Activated naive CD4-positive, alpha-beta T cell treated with anti-CD3 and anti-CD28 coated beads, Interleukin-2, amount 50 U/mL, for 24 hours (primary cell): ENCODE results near the gene SRGAP3.
"Not testable (repeated sequence)": the region's sequence is repeated elsewhere in the genome, so short reads cannot be mapped to it uniquely, and the experiment has no call there.

Source experiments
- H3K27ac Mint-ChIP-seq: one replicate; pipeline ENCODE4 v1.8.0; 2021; ENCODE audit warnings: mild to moderate bottlenecking, mixed read lengths
- H3K27me3 Mint-ChIP-seq: one replicate; pipeline ENCODE4 v1.8.0; 2021; ENCODE audit warnings: mixed read lengths
- H3K36me3 Mint-ChIP-seq: one replicate; pipeline ENCODE4 v1.8.0; 2021; ENCODE audit warnings: mixed read lengths
- H3K4me1 Mint-ChIP-seq: one replicate; pipeline ENCODE4 v1.8.0; 2021; ENCODE audit warnings: mixed read lengths
- H3K4me3 Mint-ChIP-seq: one replicate; pipeline ENCODE4 v1.8.0; 2021; ENCODE audit warnings: mild to moderate bottlenecking, mixed read lengths
- H3K9me3 Mint-ChIP-seq: one replicate; pipeline ENCODE4 v1.8.0; 2021; ENCODE audit warnings: mixed read lengths

SRGAP3 gene

GRCh38 chr3:9249273-9250192 is at the start of gene SRGAP3:
TSS of gene SRGAP3 (minus strand) at chr3:9249646. CDS start at chr3:9248951, 695 bp downstream.
- H3K27ac Mint-ChIP-seq, result peak within 1 kb of the TSS; percentile 52
- peaks cover 21% of the 10 kb centered on the region for H3K4me1 Mint-ChIP-seq
- H3K9me3 Mint-ChIP-seq, result no peaks in the 10 kb centered on the region
- H3K4me3 Mint-ChIP-seq, result peak within 1 kb of the TSS; percentile 90
- H3K36me3 Mint-ChIP-seq, result no peaks in the 10 kb centered on the region
- H3K27me3 Mint-ChIP-seq, result no peaks in the 10 kb centered on the region

GRCh38 chr3:9298236-9298635 is 48.8 kb upstream of the SRGAP3 start:
- Mint-ChIP-seq H3K36me3 (no peaks in the 10 kb centered on the region), H3K27ac (no peak overlapping the region), H3K27me3 (peaks cover 3% of the 10 kb centered on the region), H3K4me1 (peaks cover 9% of the 10 kb centered on the region), H3K9me3 (no peaks in the 10 kb centered on the region), H3K4me3 (no peak overlapping the region)

DNA sequence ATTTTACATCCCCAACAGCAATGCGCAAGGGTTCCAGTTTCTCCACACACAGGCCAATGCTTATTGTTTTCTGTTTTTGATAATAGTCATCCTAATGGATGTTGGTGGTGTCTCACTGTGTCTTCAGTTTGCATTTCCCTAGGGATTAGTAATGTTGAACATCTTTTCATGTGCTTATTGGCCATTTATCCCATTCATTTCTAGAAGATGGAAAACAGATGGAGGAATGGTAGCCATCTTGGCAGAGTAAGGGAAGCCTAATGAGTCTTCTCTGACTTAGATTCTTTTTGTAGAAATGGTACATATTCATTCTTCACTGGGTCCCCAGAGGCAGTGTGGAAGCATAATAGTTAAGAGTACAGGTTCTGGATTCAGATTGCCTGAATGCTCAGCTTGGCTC is 46.8 kb upstream of the SRGAP3 start:
- Mint-ChIP-seq H3K4me3 (no peak overlapping the region), H3K27ac (no peak overlapping the region), H3K36me3 (no peaks in the 10 kb centered on the region), H3K4me1 (no peaks in the 10 kb centered on the region), H3K27me3 (no peaks in the 10 kb centered on the region), H3K9me3 (no peaks in the 10 kb centered on the region)

GRCh38 chr3:9295007-9295406 is 45.6 kb upstream of the SRGAP3 start:
- Mint-ChIP-seq H3K36me3 (no peaks in the 10 kb centered on the region), H3K4me1 (no peaks in the 10 kb centered on the region), H3K27me3 (peaks cover 1% of the 10 kb centered on the region), H3K27ac (no peak overlapping the region), H3K9me3 (no peaks in the 10 kb centered on the region), H3K4me3 (no peak overlapping the region)

DNA sequence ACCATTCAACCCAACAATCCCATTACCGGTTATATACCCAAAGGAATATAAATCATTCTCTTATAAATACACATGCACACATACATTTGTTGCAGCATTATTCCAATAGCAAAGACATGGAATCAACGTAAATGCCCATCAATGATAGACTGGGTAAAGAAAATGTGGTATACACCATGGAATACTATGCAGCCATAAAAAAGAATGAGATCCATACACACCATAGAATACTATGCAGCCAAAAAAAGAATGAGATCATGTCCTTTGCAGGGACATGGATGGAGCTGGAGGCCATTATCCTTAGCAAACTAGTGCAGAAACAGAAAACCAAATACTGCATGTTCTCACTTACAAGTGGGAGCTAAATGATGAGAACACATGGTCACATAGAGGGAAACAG is 44.5 kb upstream of the SRGAP3 start:
- not testable (repeated sequence) for H3K27me3 Mint-ChIP-seq, H3K36me3 Mint-ChIP-seq, H3K9me3 Mint-ChIP-seq, H3K4me1 Mint-ChIP-seq, H3K27ac Mint-ChIP-seq, H3K4me3 Mint-ChIP-seq

DNA sequence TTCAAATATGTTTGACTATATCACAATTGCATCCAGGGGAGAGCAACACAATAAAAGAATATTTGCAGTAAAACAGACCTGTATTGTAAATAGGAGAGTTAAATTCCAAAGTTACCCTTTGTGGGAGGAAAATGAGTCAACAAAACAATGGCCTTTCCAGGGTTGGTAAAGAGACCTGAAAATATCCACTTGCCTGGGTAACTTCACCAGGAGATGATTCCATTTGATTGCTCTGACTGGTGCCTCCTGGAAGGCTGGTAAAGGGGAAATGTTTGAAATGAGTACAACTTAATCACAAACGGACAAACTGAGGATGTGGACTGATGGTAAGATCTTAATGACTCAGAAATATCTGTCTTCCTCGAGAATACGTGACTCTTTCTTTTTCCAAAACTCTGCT is 43.6 kb upstream of the SRGAP3 start:
- no peak overlapping the region for H3K27ac Mint-ChIP-seq
- no peaks in the 10 kb centered on the region for H3K36me3 Mint-ChIP-seq
- H3K27me3 Mint-ChIP-seq, result peaks cover 5% of the 10 kb centered on the region
- H3K4me1 Mint-ChIP-seq, result no peaks in the 10 kb centered on the region
- no peak overlapping the region for H3K4me3 Mint-ChIP-seq
- no peaks in the 10 kb centered on the region for H3K9me3 Mint-ChIP-seq

GRCh38 chr3:9292516-9292915 is 43.1 kb upstream of the SRGAP3 start:
- Mint-ChIP-seq H3K9me3 (no peaks in the 10 kb centered on the region), H3K27me3 (peaks cover 5% of the 10 kb centered on the region), H3K4me3 (no peak overlapping the region), H3K4me1 (no peaks in the 10 kb centered on the region), H3K36me3 (no peaks in the 10 kb centered on the region), H3K27ac (no peak overlapping the region)

GRCh38 chr3:9291821-9292410 is 42.5 kb upstream of the SRGAP3 start:
- Mint-ChIP-seq H3K27ac (no peak overlapping the region), H3K4me3 (no peak overlapping the region), H3K36me3 (no peaks in the 10 kb centered on the region), H3K27me3 (peaks cover 5% of the 10 kb centered on the region), H3K9me3 (no peaks in the 10 kb centered on the region), H3K4me1 (no peaks in the 10 kb centered on the region)

DNA sequence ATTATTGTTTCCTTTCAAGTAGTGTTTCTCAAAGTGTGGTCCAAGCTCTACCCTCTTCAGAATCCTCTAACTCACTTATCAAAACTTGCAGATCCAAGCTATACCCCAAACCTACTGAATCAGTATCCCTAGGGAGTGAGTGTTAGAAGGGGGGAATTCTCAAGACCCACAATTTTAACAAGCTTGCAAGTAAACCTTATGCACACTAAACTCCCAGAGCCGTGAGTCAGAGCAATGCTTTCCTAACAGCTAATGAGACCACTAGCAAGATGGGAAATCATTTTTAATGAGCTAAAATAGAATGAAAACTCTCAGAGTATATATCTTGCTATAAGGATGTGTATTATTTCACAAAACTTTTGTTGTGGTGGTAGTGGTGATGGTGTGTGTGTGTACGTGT is 41.1 kb upstream of the SRGAP3 start:
- Mint-ChIP-seq H3K27ac (no peak overlapping the region), H3K27me3 (peaks cover 5% of the 10 kb centered on the region), H3K4me3 (no peak overlapping the region), H3K36me3 (no peaks in the 10 kb centered on the region), H3K9me3 (no peaks in the 10 kb centered on the region), H3K4me1 (no peaks in the 10 kb centered on the region)

DNA sequence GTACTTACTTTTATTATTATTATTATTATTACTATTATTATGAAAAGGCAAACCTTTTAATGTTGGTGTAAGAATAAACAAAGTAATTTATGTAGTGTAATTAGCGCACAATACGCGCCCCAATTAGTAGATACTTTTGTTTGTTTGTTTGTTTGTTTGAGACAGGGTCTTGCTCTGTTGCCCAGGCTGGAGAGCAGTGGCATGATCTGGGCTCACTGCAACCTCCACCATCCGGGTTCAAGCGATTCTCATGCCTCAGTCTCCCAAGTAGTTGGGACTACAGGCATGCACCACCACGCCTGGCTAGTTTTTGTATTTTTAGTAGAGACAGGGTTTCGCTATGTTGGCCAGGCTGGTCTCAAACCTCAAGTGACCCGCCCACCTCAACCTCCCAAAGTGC is 32.1 kb upstream of the SRGAP3 start:
- not testable (repeated sequence) for H3K9me3 Mint-ChIP-seq, H3K4me1 Mint-ChIP-seq, H3K27me3 Mint-ChIP-seq, H3K27ac Mint-ChIP-seq, H3K36me3 Mint-ChIP-seq, H3K4me3 Mint-ChIP-seq

DNA sequence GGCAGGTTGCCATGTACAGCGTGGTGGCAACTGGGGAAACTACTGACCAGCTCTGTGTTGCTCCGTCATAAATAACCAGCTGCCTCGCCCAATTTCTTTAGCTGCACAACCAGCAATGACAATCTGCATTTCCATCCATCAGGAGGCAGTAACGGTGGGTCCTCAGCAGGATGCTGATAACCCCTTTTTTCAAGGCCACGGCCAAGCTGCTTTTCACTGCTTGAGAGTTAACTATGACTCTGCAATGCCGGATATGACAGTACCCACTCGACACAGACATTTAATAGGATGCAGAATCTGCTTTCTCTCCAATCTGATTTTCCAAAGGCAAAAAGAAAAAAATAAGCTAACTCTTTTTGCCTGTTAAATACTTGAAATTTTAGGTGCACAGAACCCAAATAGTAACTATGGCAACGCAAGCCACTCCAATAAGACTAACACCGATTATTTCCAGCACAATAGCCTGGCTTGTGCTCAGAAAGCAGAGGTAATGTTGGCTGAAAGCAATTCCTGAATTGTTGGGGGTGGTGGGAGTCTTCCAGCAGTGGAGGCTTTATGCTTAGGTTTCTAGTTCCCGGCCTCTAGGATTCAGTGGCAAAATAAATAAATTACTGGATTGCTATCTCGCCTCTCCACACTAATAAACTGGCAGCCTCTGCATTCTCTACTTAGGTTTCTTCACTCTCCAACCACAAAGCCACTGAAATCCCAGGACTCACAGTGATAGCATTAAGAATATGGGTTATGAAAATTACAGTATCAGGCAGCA is 31.2 kb upstream of the SRGAP3 start:
- H3K4me1 Mint-ChIP-seq, result no peaks in the 10 kb centered on the region
- H3K9me3 Mint-ChIP-seq, result no peaks in the 10 kb centered on the region
- no peaks in the 10 kb centered on the region for H3K36me3 Mint-ChIP-seq
- H3K27ac Mint-ChIP-seq, result no peak overlapping the region
- no peaks in the 10 kb centered on the region for H3K27me3 Mint-ChIP-seq
- no peak overlapping the region for H3K4me3 Mint-ChIP-seq

DNA sequence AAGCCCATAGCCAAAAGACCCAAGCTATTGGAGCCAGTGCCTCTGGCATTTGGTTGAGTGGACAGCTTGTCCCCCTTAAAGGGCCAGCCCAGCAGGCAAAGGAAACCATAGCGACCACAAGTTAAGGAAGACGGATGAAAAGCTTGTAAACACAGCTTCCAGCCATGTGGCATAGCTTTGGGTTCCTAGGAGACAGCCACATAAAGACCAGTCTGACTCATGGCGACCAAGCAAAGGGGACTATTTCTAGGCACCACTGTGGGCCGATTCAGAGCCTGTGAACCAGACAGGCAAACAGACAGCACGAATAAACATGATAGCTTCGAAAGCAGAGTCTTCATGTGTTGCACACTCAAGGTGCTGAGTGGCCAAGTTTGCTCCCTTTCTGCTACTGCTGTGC is 30.5 kb upstream of the SRGAP3 start:
- H3K4me3 Mint-ChIP-seq, result no peak overlapping the region
- H3K9me3 Mint-ChIP-seq, result no peaks in the 10 kb centered on the region
- peaks cover 1% of the 10 kb centered on the region for H3K27me3 Mint-ChIP-seq
- no peak overlapping the region for H3K27ac Mint-ChIP-seq
- H3K4me1 Mint-ChIP-seq, result no peaks in the 10 kb centered on the region
- H3K36me3 Mint-ChIP-seq, result peaks cover 2% of the 10 kb centered on the region

- Mint-ChIP-seq H3K9me3 (no peaks in the 10 kb centered on the region), H3K27me3 (peaks cover 1% of the 10 kb centered on the region), H3K27ac (no peak overlapping the region), H3K36me3 (peaks cover 2% of the 10 kb centered on the region), H3K4me1 (no peaks in the 10 kb centered on the region), H3K4me3 (no peak overlapping the region)
Measured at GRCh38 chr3:9278498-9278897, 29.1 kb upstream of the SRGAP3 start.

- peaks cover 2% of the 10 kb centered on the region for H3K36me3 Mint-ChIP-seq
- H3K9me3 Mint-ChIP-seq, result no peaks in the 10 kb centered on the region
- no peak overlapping the region for H3K4me3 Mint-ChIP-seq
- no peaks in the 10 kb centered on the region for H3K4me1 Mint-ChIP-seq
- no peak overlapping the region for H3K27ac Mint-ChIP-seq
- peaks cover 1% of the 10 kb centered on the region for H3K27me3 Mint-ChIP-seq
Measured at GRCh38 chr3:9278085-9278484, 28.6 kb upstream of the SRGAP3 start.

GRCh38 chr3:9276761-9277370 is 27.4 kb upstream of the SRGAP3 start:
- Mint-ChIP-seq H3K9me3 (no peaks in the 10 kb centered on the region), H3K36me3 (peaks cover 2% of the 10 kb centered on the region), H3K4me1 (peaks cover 3% of the 10 kb centered on the region)

More at GRCh38 chr3:9276761-9277370, 27.4 kb upstream of the SRGAP3 start:
- no peak overlapping the region for H3K4me3 Mint-ChIP-seq
- no peak overlapping the region for H3K27ac Mint-ChIP-seq
- H3K27me3 Mint-ChIP-seq, result peaks cover 1% of the 10 kb centered on the region
